Sigmoid colon (tissue), 7 donors: ENCODE measurements around the gene ICE2. TPM values are rescaled to one million over a fixed set of nuclear protein-coding genes. Genes with fewer than 3 reads are reported as not detected.

Experiments used
- DNase-seq: peaks from one replicate; pipeline ENCODE4 v3.0.0-alpha.2; 2019
- H3K27ac ChIP-seq, 4 donors: fragments of 200-600 bp; sonication (generic); one replicate each; pipeline ENCODE4 v1.5.1; 2016 to 2019; ENCODE audit warnings: mild to moderate bottlenecking in 1 of 4
- H3K27me3 ChIP-seq, 3 donors: fragments of 200-600 bp; sonication (generic); one replicate each; pipeline ENCODE4 v1.5.1; 2019; ENCODE audit warnings: mild to moderate bottlenecking in 1 of 3
- H3K36me3 ChIP-seq, 4 donors: fragments of 200-600 bp; sonication (generic); one replicate each; pipeline ENCODE4 v1.5.1; 2016 to 2019
- H3K4me1 ChIP-seq, 4 donors: fragments of 200-600 bp; sonication (generic); one replicate each; pipeline ENCODE4 v1.5.1; 2017 to 2019
- H3K4me3 ChIP-seq, 4 donors: fragments of 200-600 bp; sonication (generic); one replicate each; pipeline ENCODE4 v1.5.1; 2017 to 2019; ENCODE audit warnings: mild to moderate bottlenecking in 2 of 4, moderate library complexity in 1 of 4
- H3K9me3 ChIP-seq, 4 donors: fragments of 200-600 bp in 3 of 4; sonication (generic) in 3 of 4; one replicate each; pipeline versions ENCODE4 v1.5.1 to v1.6.1; 2013 to 2019
- CTCF ChIP-seq, 4 experiments: fragments of 450-650 bp in 3 of 4; fragments of 200-600 bp in 1 of 4; IDR thresholded peaks; one replicate each; pipeline ENCODE4 v1.5.1; 2016 to 2019; ENCODE audit warnings: antibody characterized with exemption in 4 of 4, mild to moderate bottlenecking in 3 of 4, moderate library complexity in 2 of 4
- EP300 ChIP-seq, 4 donors: sonication (generic); formaldehyde crosslinking; IDR thresholded peaks; one replicate each; pipeline ENCODE4 v1.6.1; 2017; ENCODE audit warnings: antibody characterized with exemption in 4 of 4
- POLR2A ChIP-seq, 2 donors: fragments of 450-650 bp; IDR thresholded peaks; one replicate each; pipeline ENCODE4 v1.6.1; 2016; ENCODE audit warnings: antibody characterized with exemption in 2 of 2, mild to moderate bottlenecking in 2 of 2, moderate library complexity in 2 of 2
- POLR2AphosphoS5 ChIP-seq, 4 donors: sonication (generic); formaldehyde crosslinking; IDR thresholded peaks; one replicate each; pipeline ENCODE4 v1.6.1; 2017; ENCODE audit warnings: antibody characterized with exemption in 4 of 4
- WGBS, 2 donors: extraction: QIAGEN DNeasy Blood & Tissue Kit; methylation state at CpG; one replicate each; pipeline ENCODE4 v1.1.7; 2013; 5-methylcytosine and 5-hydroxymethylcytosine counted together
- intact Hi-C: fragments of 100-400 bp; cut with DNase I; formaldehyde crosslinking; loops from one replicate; pipeline ENCODE4 v1.15.1; 2023
- polyA plus RNA-seq, 3 donors: library from polyadenylated mRNA; stranded (reverse); fragments of 200-250 nt; gene quantifications; one replicate each; pipeline ENCODE4 v1.2.3, GENCODE V29; 2013
- total RNA-seq, 4 donors: library from RNA; depleted of rRNA; stranded (reverse); fragments of >200 nt; gene quantifications; one replicate each; pipeline ENCODE4 v1.1.0, GENCODE V29; 2016
- donor health status: healthy with polysubstance abuse.
- donor health status: Bipolar disorder and iron deficiency.
- donor health status: healthy.

Gene ICE2, protein sequence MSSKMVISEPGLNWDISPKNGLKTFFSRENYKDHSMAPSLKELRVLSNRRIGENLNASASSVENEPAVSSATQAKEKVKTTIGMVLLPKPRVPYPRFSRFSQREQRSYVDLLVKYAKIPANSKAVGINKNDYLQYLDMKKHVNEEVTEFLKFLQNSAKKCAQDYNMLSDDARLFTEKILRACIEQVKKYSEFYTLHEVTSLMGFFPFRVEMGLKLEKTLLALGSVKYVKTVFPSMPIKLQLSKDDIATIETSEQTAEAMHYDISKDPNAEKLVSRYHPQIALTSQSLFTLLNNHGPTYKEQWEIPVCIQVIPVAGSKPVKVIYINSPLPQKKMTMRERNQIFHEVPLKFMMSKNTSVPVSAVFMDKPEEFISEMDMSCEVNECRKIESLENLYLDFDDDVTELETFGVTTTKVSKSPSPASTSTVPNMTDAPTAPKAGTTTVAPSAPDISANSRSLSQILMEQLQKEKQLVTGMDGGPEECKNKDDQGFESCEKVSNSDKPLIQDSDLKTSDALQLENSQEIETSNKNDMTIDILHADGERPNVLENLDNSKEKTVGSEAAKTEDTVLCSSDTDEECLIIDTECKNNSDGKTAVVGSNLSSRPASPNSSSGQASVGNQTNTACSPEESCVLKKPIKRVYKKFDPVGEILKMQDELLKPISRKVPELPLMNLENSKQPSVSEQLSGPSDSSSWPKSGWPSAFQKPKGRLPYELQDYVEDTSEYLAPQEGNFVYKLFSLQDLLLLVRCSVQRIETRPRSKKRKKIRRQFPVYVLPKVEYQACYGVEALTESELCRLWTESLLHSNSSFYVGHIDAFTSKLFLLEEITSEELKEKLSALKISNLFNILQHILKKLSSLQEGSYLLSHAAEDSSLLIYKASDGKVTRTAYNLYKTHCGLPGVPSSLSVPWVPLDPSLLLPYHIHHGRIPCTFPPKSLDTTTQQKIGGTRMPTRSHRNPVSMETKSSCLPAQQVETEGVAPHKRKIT
- total RNA-seq = 10 to 100 TPM; 30.0 to 40.3 (median 34.7) TPM
- polyA plus RNA-seq = 10 to 100 TPM in 1 of 3 donors, 1 to 10 TPM in 2; 4.6 to 11.3 (median 5.4) TPM

DNA sequence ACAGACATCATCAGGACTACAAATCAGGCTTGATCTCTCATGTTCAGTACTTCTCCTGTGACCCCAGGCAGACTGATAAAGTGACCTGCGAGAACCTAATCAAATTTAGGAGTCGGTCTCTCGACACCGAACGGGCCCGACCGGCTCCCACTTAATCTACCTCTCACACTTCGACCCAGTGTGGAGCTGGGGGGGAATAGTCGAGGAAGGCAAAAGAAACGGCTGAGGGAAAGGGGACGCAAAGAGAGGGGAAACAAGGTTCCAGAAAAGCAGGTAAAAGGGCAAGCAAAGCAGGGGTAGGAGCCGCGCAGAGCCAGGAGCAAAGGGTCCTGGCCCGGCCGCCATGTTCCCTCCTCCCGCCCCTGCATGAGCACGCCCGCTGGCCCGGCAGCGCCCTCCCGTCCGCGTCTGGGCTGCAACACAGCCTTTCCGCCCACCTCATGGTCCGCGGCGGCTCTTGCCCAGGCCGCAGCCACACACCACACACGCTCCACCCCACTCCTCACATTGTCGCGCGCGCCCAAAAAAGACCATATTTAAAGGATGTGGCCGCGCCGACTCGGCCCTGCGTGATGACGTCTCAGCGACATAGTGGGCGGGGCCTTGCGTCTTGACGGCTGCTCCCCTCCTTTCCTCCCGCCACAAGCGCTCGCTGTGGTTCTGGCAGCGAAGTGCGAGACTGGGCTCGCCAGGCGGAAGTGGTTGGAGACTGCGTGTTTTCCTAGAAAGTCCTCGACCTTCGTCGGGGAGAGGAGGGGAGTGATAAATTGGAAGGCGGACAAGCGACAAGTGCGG is at the start of gene ICE2:
ICE2 (minus strand) TSS at position 577 of the 795 bp plus-strand sequence. CDS start 1,165 bp downstream, outside the sequence.
- DNase-seq = peak; percentile 98
- Histone ChIP-seq H3K27me3 (no peaks in the 10 kb centered on the region), H3K36me3 (peaks cover 0 to 16% (median 0%) of the 10 kb centered on the region in 4 donors), H3K27ac (peak within 1 kb of the TSS; percentile 90 to 95 (median 90)), H3K4me3 (peak within 1 kb of the TSS; percentile 56 to 83 (median 72)), H3K4me1 (peaks cover 0 to 32% (median 26%) of the 10 kb centered on the region in 4 donors), H3K9me3 (no peaks in the 10 kb centered on the region)
- TF ChIP-seq EP300 (IDR thresholded peaks at IDR 0.05) = no peak
- TF ChIP-seq CTCF (IDR thresholded peaks at IDR 0.05) = no peak
- TF ChIP-seq POLR2AphosphoS5 (IDR thresholded peaks at IDR 0.05) = peak; percentile 94 to 99 (median 96)
- peak; percentile 85 to 92 for TF ChIP-seq POLR2A (IDR thresholded peaks at IDR 0.05)
- intact Hi-C loops = loop anchor here (2.0 kb wide), 1 partner anchor 80 kb away; no protein-coding TSS in a partner anchor
- WGBS, 2 donors = 0% methylated on average over 57 of the region's 57 CpGs

- TF ChIP-seq CTCF (IDR thresholded peaks at IDR 0.05) = no peak
- TF ChIP-seq EP300 (IDR thresholded peaks at IDR 0.05) = no peak
- TF ChIP-seq POLR2AphosphoS5 (IDR thresholded peaks at IDR 0.05) = no peak
- TF ChIP-seq POLR2A (IDR thresholded peaks at IDR 0.05) = no peak
- 87 to 94% methylated on average over 1 of the region's 1 CpG for WGBS, 2 donors
- no peak for DNase-seq
- H3K4me1 ChIP-seq = peaks cover 0 to 11% (median 0%) of the 10 kb centered on the region in 4 donors
- H3K4me3 ChIP-seq = no peak overlapping the region
- no peaks in the 10 kb centered on the region for H3K9me3 ChIP-seq
- no peaks in the 10 kb centered on the region for H3K27me3 ChIP-seq
- intact Hi-C loops = no loop called here
- no peaks in the 10 kb centered on the region for H3K36me3 ChIP-seq
- no peak overlapping the region for H3K27ac ChIP-seq
These were observed 49.6 kb upstream of the ICE2 start for GRCh38 chr15:60528530-60528929.

DNA sequence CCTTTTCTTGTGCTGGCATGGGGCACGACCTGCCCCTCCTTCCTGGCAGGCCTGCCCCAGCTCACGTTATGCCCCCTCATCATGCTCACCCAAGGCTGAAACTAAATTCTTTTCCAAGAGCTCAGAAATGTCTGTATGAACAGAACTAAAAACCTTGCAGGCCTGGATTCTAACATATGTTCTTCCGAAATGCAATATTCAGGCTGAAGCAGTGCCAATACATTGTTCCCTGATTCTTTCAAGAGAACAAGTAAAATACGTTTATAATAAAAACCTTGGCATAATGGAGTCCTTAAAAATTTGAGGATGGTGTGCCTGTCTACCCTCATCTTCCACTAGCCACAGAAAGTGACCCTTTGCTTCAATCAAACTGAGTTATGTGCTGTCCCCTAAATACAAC is 48.5 kb upstream of the ICE2 start:
- 87 to 89% methylated on average over 4 of the region's 4 CpGs for WGBS, 2 donors
- no peaks in the 10 kb centered on the region for H3K9me3 ChIP-seq
- peaks cover 0 to 11% (median 0%) of the 10 kb centered on the region in 4 donors for H3K4me1 ChIP-seq
- no peak for DNase-seq
- H3K27ac ChIP-seq = no peak overlapping the region
- TF ChIP-seq EP300 (IDR thresholded peaks at IDR 0.05) (no peak), POLR2A (IDR thresholded peaks at IDR 0.05) (no peak), POLR2AphosphoS5 (IDR thresholded peaks at IDR 0.05) (no peak), CTCF (IDR thresholded peaks at IDR 0.05) (no peak)
- H3K4me3 ChIP-seq = no peak overlapping the region
- H3K36me3 ChIP-seq = no peaks in the 10 kb centered on the region
- no peaks in the 10 kb centered on the region for H3K27me3 ChIP-seq
- intact Hi-C loops = no loop called here

DNA sequence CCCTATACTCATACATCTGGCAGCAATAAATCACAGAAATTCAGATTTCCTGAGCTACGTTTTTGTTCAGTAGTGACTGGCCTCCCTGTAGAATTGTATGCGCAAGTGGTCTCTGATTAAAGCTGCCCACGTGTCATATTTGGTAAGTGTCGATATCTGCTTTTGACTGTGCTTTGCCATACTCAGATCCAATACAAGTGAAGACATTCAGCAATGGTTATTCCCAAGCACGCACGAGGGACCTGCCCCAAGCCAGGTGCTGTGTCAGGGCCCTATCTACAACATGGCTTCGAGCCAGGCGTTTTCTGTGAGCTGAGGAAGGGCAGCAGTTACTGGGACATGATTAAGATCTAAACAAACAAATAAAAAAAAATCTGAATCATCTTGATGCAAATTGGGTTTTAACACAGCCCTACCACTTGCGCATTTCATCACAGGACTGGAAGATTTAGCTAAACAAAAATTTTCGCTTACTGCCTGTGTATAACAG is 47.2 kb upstream of the ICE2 start:
- Histone ChIP-seq H3K9me3 (no peaks in the 10 kb centered on the region), H3K4me1 (peaks cover 0 to 11% (median 0%) of the 10 kb centered on the region in 4 donors), H3K36me3 (no peaks in the 10 kb centered on the region), H3K4me3 (no peak overlapping the region), H3K27me3 (no peaks in the 10 kb centered on the region), H3K27ac (no peak overlapping the region)
- DNase-seq = peak; percentile 74
- TF ChIP-seq POLR2A (IDR thresholded peaks at IDR 0.05) (no peak), POLR2AphosphoS5 (IDR thresholded peaks at IDR 0.05) (no peak), EP300 (IDR thresholded peaks at IDR 0.05) (no peak), CTCF (IDR thresholded peaks at IDR 0.05) (no peak)
- WGBS, 2 donors = 71 to 86% methylated on average over 10 of the region's 10 CpGs
- intact Hi-C loops = no loop called here
